GM19397 (cell line): ENCODE results near the gene MPPED2.

Experiments used
- ATAC-seq: cut with Tn5 transposase; IDR thresholded peaks from one replicate; pipeline ENCODE4 v1.9.1; 2021; ENCODE audit warnings: mild to moderate bottlenecking, moderate library complexity; ENCODE audit not compliant: unreplicated experiment

The MPPED2 gene

GRCh38 chr11:30455025-30455424 lies 131.1 kb downstream of the MPPED2 start:
- no peak for ATAC-seq

- no peak for ATAC-seq
Observed at GRCh38 chr11:30454541-30454940, 131.6 kb downstream of the MPPED2 start.

GRCh38 chr11:30454111-30454510 lies 132.0 kb downstream of the MPPED2 start:
- no peak for ATAC-seq

- ATAC-seq, result no peak
Observed at GRCh38 chr11:30453705-30454104, 132.4 kb downstream of the MPPED2 start.

- no peak for ATAC-seq
Observed at GRCh38 chr11:30452842-30453241, 133.3 kb downstream of the MPPED2 start.

- no peak for ATAC-seq
Observed at GRCh38 chr11:30452114-30452513, 134.0 kb downstream of the MPPED2 start.

GRCh38 chr11:30451626-30452025 lies 134.5 kb downstream of the MPPED2 start:
- no peak for ATAC-seq

GRCh38 chr11:30451167-30451566 lies 135.0 kb downstream of the MPPED2 start:
- ATAC-seq, result no peak

- ATAC-seq, result no peak
Observed at GRCh38 chr11:30447058-30447640, 139.0 kb downstream of the MPPED2 start.

GRCh38 chr11:30446520-30446919 lies 139.6 kb downstream of the MPPED2 start:
- no peak for ATAC-seq

GRCh38 chr11:30445056-30445455 lies 141.1 kb downstream of the MPPED2 start:
- ATAC-seq, result no peak

GRCh38 chr11:30440510-30440909 lies 145.6 kb downstream of the MPPED2 start:
- ATAC-seq, result no peak

- ATAC-seq, result no peak
Observed at GRCh38 chr11:30436801-30437200, 149.4 kb downstream of the MPPED2 start.

GRCh38 chr11:30435488-30435887 lies 150.7 kb downstream of the MPPED2 start:
- ATAC-seq, result no peak

- ATAC-seq, result no peak
Observed at GRCh38 chr11:30434901-30435300, 151.3 kb downstream of the MPPED2 start.

GRCh38 chr11:30433831-30434230 lies 152.3 kb downstream of the MPPED2 start:
- no peak for ATAC-seq

GRCh38 chr11:30432716-30433115 lies 153.4 kb downstream of the MPPED2 start:
- ATAC-seq, result no peak

- ATAC-seq, result no peak
Observed at GRCh38 chr11:30432178-30432577, 154.0 kb downstream of the MPPED2 start.

GRCh38 chr11:30431127-30431814 lies 154.9 kb downstream of the MPPED2 start:
- ATAC-seq, result no peak

GRCh38 chr11:30429550-30429949 lies 156.6 kb downstream of the MPPED2 start:
- no peak for ATAC-seq

GRCh38 chr11:30426781-30427180 lies 159.4 kb downstream of the MPPED2 start:
- ATAC-seq, result no peak

GRCh38 chr11:30424844-30425243 lies 161.3 kb downstream of the MPPED2 start:
- no peak for ATAC-seq

- no peak for ATAC-seq
Observed at GRCh38 chr11:30424321-30424720, 161.8 kb downstream of the MPPED2 start.
